Progenitor cell of endocrine pancreas (in vitro differentiated cells): Measurements from ENCODE around the gene CDC42BPB. TPM values are rescaled to one million over a fixed set of nuclear protein-coding genes. Genes with fewer than 3 reads are reported as not detected.

Experiments used
- DNase-seq: peaks from one replicate; pipeline ENCODE4 v3.0.0; 2021; ENCODE audit warnings: low spot score; ENCODE audit not compliant: unreplicated experiment
- H3K27ac Mint-ChIP-seq: 2 replicates; pipeline ENCODE4 v1.8.0; 2021; ENCODE audit warnings: mild to moderate bottlenecking, moderate library complexity, mixed read lengths
- H3K27me3 Mint-ChIP-seq: 2 replicates; pipeline ENCODE4 v1.8.0; 2021; ENCODE audit warnings: mixed read lengths
- H3K36me3 Mint-ChIP-seq: 2 replicates; pipeline ENCODE4 v1.8.0; 2022; ENCODE audit warnings: mixed read lengths; ENCODE audit not compliant: insufficient read depth
- H3K4me1 Mint-ChIP-seq: 2 replicates; pipeline ENCODE4 v1.8.0; 2021; ENCODE audit warnings: low read depth, mixed read lengths
- H3K4me3 Mint-ChIP-seq: 2 replicates; pipeline ENCODE4 v1.8.0; 2021; ENCODE audit warnings: low read depth, mild to moderate bottlenecking, moderate library complexity, mixed read lengths
- H3K9me3 Mint-ChIP-seq: 2 replicates; pipeline ENCODE4 v1.8.0; 2021; ENCODE audit warnings: low read depth, mixed read lengths
- CTCF ChIP-seq: fragments of 200-600 bp; sonication (generic); IDR thresholded peaks from one replicate; pipeline ENCODE4 v1.5.0; 2021; ENCODE audit warnings: antibody characterized with exemption, mild to moderate bottlenecking; ENCODE audit not compliant: unreplicated experiment
- total RNA-seq: library from RNA; stranded (reverse); gene quantifications from 2 replicates; pipeline ENCODE4 v1.2.1, GENCODE V29; 2021

CDC42BPB gene
- total RNA-seq, 1 donor from 2014 or later = 105 TPM

DNA sequence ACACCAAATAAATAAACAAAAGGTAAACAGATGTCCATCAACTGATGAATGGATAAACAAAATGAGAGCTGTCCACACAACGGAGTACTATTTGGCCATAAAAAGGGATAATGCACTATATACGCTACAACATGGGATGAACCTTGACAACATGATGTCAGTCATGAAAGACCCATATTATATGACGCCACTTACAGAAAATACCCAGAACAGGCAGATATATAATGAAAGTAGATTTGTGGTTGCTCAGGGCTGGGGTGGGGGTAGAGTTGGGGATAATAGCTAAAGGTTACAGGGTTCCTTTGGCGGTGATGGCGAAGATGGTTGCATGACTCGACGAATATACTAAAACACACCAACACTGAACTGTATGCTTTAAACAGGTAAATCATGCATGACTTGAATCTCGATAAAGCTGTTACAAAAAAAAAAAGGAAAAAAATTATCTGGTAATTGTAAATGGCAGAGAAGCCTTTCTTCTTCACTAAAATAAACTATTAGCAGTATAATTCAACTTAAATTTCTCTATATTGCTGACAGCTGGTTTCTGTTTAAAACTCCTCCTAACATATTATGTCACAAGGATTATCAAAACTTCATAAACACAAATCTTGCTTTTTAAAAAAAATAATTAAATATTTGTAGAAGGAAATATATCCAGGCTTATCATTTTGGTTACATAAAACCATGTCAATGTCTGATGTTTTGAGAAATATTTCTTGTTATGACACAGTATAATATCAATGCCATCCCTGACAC is 13.9 kb downstream of the CDC42BPB start:
- no peak overlapping the region for H3K4me3 Mint-ChIP-seq
- peaks cover 12% of the 10 kb centered on the region for H3K9me3 Mint-ChIP-seq
- no peak for TF ChIP-seq CTCF
- DNase-seq = no peak
- peaks cover 25% of the 10 kb centered on the region for H3K36me3 Mint-ChIP-seq
- H3K27ac Mint-ChIP-seq = no peak overlapping the region
- H3K4me1 Mint-ChIP-seq = peaks cover 17% of the 10 kb centered on the region
- H3K27me3 Mint-ChIP-seq = no peaks in the 10 kb centered on the region

GRCh38 chr14:103041464-103041863 is 15.9 kb downstream of the CDC42BPB start:
- no peaks in the 10 kb centered on the region for H3K27me3 Mint-ChIP-seq
- no peak for DNase-seq
- H3K36me3 Mint-ChIP-seq = peaks cover 23% of the 10 kb centered on the region
- H3K9me3 Mint-ChIP-seq = peaks cover 12% of the 10 kb centered on the region
- no peak overlapping the region for H3K27ac Mint-ChIP-seq
- H3K4me1 Mint-ChIP-seq = peaks cover 13% of the 10 kb centered on the region
- no peak overlapping the region for H3K4me3 Mint-ChIP-seq
- no peak for TF ChIP-seq CTCF

GRCh38 chr14:103033681-103034096 is 23.7 kb downstream of the CDC42BPB start:
- Mint-ChIP-seq H3K27ac (no peak overlapping the region), H3K27me3 (no peaks in the 10 kb centered on the region), H3K4me3 (no peak overlapping the region), H3K4me1 (peaks cover 11% of the 10 kb centered on the region), H3K9me3 (no peaks in the 10 kb centered on the region), H3K36me3 (peaks cover 1% of the 10 kb centered on the region)
- no peak for DNase-seq
- no peak for TF ChIP-seq CTCF

- Mint-ChIP-seq H3K27ac (peak overlapping the region; percentile 21), H3K4me3 (no peak overlapping the region), H3K27me3 (no peaks in the 10 kb centered on the region), H3K4me1 (peaks cover 11% of the 10 kb centered on the region), H3K36me3 (peaks cover 2% of the 10 kb centered on the region), H3K9me3 (peaks cover 1% of the 10 kb centered on the region)
- no peak for DNase-seq
- TF ChIP-seq CTCF = peak; percentile 31
Observed at GRCh38 chr14:103031956-103032355, 25.4 kb downstream of the CDC42BPB start.

GRCh38 chr14:103031566-103031911 is 25.8 kb downstream of the CDC42BPB start:
- DNase-seq = no peak
- H3K36me3 Mint-ChIP-seq = peaks cover 4% of the 10 kb centered on the region
- H3K4me1 Mint-ChIP-seq = peaks cover 11% of the 10 kb centered on the region
- peak overlapping the region; percentile 42 for H3K27ac Mint-ChIP-seq
- peaks cover 5% of the 10 kb centered on the region for H3K9me3 Mint-ChIP-seq
- H3K4me3 Mint-ChIP-seq = no peak overlapping the region
- no peak for TF ChIP-seq CTCF
- no peaks in the 10 kb centered on the region for H3K27me3 Mint-ChIP-seq
